Measurements from ENCODE around the gene AUTS2.
"Not testable (repeated sequence)": the region's sequence is repeated elsewhere in the genome, so short reads cannot be mapped to it uniquely, and the experiment has no call there.

AUTS2 gene

GRCh38 chr7:70725448-70725847, 1127.2 kb downstream of the AUTS2 start:
- DNase-seq: no peak

- no peak for DNase-seq
Measured at GRCh38 chr7:70726294-70726693, 1128.0 kb downstream of the AUTS2 start.

GRCh38 chr7:70726951-70727378, 1128.7 kb downstream of the AUTS2 start:
- no peak for DNase-seq

GRCh38 chr7:70727861-70728260, 1129.6 kb downstream of the AUTS2 start:
- DNase-seq: no peak

- DNase-seq: no peak
Measured at GRCh38 chr7:70728872-70729552, 1130.7 kb downstream of the AUTS2 start.

- not testable (repeated sequence) for DNase-seq
Measured at GRCh38 chr7:70729553-70730157, 1131.4 kb downstream of the AUTS2 start.

GRCh38 chr7:70730451-70731110, 1132.3 kb downstream of the AUTS2 start:
- DNase-seq: no peak

- no peak for DNase-seq
Measured at GRCh38 chr7:70733090-70733489, 1134.8 kb downstream of the AUTS2 start.

GRCh38 chr7:70734411-70734810, 1136.1 kb downstream of the AUTS2 start:
- no peak for DNase-seq

GRCh38 chr7:70735313-70735712, 1137.0 kb downstream of the AUTS2 start:
- no peak for DNase-seq

- no peak for DNase-seq
Measured at GRCh38 chr7:70736715-70737460, 1138.6 kb downstream of the AUTS2 start.

- DNase-seq: no peak
Measured at GRCh38 chr7:70738151-70738885, 1140.0 kb downstream of the AUTS2 start.

- no peak for DNase-seq
Measured at GRCh38 chr7:70739646-70740210, 1141.5 kb downstream of the AUTS2 start.

- DNase-seq: no peak
Measured at GRCh38 chr7:70741666-70742065, 1143.4 kb downstream of the AUTS2 start.

GRCh38 chr7:70743531-70744325, 1145.5 kb downstream of the AUTS2 start:
- no peak for DNase-seq

GRCh38 chr7:70744492-70744891, 1146.2 kb downstream of the AUTS2 start:
- DNase-seq: no peak

GRCh38 chr7:70749831-70750230, 1151.6 kb downstream of the AUTS2 start:
- no peak for DNase-seq

GRCh38 chr7:70751895-70752294, 1153.6 kb downstream of the AUTS2 start:
- DNase-seq: no peak

GRCh38 chr7:70752794-70753241, 1154.5 kb downstream of the AUTS2 start:
- DNase-seq: peak; percentile 25

- DNase-seq: no peak
Measured at GRCh38 chr7:70756789-70757188, 1158.5 kb downstream of the AUTS2 start.

GRCh38 chr7:70758646-70759045, 1160.4 kb downstream of the AUTS2 start:
- no peak for DNase-seq
